ENCODE measurements around the gene ERG28. TPM values are rescaled to one million over a fixed set of nuclear protein-coding genes. Genes with fewer than 3 reads are reported as not detected.

The ERG28 gene
- total and polyA plus RNA-seq, 2 of the 13 experiments (the other 11 are each of a cell fraction or from before 2014, with no cell fraction given), result 27.3 to 32.3 TPM

DNA sequence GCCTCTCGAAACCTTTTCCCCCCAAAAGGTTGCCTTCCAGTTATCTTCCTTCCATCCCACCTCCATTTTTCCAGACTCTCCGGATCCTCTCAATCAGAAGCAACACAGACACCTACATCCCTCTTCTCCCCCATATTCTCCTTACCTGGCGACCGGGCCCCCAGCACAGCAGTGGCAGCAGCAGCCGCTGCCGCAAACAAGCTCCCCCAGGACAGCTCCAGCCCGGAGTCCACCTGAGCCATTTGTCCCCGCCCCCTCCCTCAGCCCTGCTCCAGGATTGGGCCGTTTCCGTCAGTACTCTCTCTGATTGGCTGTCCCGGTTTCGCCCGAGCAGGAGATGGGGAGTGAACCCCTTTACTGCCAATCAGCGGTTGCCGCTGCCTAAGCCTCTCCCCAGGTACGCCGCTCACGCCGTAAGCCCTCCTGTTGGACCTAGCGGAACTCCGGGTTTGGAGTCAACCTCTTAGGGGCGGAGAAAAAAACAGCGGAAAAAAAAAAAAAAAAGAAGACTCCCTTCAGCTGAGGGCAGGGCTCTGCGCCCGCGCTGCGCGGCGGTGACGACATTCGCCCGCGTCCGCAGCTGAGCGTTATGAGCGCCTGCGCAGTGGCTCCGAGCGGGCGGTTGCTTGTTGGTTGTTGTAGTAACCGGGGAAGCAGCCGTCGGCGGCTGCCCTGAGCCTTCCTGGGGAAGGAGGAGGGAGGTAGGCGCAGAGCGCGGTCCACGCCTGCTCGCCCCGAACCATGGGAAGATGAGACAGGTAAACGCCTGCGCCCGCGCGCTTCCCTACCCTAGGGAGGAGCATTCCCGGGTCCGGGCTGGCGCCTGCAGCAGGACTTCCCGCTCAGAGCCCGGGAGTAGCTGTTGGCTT lies at the start of gene ERG28, which contains the start of gene TTLL5 (continued):
- TF ChIP-seq, protein P1, sequence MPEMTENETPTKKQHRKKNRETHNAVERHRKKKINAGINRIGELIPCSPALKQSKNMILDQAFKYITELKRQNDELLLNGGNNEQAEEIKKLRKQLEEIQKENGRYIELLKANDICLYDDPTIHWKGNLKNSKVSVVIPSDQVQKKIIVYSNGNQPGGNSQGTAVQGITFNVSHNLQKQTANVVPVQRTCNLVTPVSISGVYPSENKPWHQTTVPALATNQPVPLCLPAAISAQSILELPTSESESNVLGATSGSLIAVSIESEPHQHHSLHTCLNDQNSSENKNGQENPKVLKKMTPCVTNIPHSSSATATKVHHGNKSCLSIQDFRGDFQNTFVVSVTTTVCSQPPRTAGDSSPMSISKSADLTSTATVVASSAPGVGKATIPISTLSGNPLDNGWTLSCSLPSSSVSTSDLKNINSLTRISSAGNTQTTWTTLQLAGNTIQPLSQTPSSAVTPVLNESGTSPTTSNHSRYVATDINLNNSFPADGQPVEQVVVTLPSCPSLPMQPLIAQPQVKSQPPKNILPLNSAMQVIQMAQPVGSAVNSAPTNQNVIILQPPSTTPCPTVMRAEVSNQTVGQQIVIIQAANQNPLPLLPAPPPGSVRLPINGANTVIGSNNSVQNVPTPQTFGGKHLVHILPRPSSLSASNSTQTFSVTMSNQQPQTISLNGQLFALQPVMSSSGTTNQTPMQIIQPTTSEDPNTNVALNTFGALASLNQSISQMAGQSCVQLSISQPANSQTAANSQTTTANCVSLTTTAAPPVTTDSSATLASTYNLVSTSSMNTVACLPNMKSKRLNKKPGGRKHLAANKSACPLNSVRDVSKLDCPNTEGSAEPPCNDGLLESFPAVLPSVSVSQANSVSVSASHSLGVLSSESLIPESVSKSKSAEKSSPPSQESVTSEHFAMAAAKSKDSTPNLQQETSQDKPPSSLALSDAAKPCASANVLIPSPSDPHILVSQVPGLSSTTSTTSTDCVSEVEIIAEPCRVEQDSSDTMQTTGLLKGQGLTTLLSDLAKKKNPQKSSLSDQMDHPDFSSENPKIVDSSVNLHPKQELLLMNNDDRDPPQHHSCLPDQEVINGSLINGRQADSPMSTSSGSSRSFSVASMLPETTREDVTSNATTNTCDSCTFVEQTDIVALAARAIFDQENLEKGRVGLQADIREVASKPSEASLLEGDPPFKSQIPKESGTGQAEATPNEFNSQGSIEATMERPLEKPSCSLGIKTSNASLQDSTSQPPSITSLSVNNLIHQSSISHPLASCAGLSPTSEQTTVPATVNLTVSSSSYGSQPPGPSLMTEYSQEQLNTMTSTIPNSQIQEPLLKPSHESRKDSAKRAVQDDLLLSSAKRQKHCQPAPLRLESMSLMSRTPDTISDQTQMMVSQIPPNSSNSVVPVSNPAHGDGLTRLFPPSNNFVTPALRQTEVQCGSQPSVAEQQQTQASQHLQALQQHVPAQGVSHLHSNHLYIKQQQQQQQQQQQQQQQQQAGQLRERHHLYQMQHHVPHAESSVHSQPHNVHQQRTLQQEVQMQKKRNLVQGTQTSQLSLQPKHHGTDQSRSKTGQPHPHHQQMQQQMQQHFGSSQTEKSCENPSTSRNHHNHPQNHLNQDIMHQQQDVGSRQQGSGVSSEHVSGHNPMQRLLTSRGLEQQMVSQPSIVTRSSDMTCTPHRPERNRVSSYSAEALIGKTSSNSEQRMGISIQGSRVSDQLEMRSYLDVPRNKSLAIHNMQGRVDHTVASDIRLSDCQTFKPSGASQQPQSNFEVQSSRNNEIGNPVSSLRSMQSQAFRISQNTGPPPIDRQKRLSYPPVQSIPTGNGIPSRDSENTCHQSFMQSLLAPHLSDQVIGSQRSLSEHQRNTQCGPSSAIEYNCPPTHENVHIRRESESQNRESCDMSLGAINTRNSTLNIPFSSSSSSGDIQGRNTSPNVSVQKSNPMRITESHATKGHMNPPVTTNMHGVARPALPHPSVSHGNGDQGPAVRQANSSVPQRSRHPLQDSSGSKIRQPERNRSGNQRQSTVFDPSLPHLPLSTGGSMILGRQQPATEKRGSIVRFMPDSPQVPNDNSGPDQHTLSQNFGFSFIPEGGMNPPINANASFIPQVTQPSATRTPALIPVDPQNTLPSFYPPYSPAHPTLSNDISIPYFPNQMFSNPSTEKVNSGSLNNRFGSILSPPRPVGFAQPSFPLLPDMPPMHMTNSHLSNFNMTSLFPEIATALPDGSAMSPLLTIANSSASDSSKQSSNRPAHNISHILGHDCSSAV (CRISPR knock-in tag; IDR thresholded peaks at IDR 0.05; ENCODE audit: borderline replicate concordance), result no peak
- TF ChIP-seq, protein P2, sequence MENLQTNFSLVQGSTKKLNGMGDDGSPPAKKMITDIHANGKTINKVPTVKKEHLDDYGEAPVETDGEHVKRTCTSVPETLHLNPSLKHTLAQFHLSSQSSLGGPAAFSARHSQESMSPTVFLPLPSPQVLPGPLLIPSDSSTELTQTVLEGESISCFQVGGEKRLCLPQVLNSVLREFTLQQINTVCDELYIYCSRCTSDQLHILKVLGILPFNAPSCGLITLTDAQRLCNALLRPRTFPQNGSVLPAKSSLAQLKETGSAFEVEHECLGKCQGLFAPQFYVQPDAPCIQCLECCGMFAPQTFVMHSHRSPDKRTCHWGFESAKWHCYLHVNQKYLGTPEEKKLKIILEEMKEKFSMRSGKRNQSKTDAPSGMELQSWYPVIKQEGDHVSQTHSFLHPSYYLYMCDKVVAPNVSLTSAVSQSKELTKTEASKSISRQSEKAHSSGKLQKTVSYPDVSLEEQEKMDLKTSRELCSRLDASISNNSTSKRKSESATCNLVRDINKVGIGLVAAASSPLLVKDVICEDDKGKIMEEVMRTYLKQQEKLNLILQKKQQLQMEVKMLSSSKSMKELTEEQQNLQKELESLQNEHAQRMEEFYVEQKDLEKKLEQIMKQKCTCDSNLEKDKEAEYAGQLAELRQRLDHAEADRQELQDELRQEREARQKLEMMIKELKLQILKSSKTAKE (CRISPR knock-in tag; IDR thresholded peaks at IDR 0.05; ENCODE audit: borderline replicate concordance), result no peak
- TF ChIP-seq ZNF788 (CRISPR knock-in tag; IDR thresholded peaks at IDR 0.05; ENCODE audit: borderline replicate concordance) (no peak; the same call in 1 of the 2 replicates), ZNF749 (CRISPR knock-in tag; IDR thresholded peaks at IDR 0.05; ENCODE audit: borderline replicate concordance) (no peak), TMF1 (CRISPR knock-in tag; IDR thresholded peaks at IDR 0.05; ENCODE audit: low read depth) (no peak), MXD4 (CRISPR knock-in tag; IDR thresholded peaks at IDR 0.05) (peak; percentile 62; the same call in 1 of the 2 replicates)
- TF ChIP-seq, protein P3, sequence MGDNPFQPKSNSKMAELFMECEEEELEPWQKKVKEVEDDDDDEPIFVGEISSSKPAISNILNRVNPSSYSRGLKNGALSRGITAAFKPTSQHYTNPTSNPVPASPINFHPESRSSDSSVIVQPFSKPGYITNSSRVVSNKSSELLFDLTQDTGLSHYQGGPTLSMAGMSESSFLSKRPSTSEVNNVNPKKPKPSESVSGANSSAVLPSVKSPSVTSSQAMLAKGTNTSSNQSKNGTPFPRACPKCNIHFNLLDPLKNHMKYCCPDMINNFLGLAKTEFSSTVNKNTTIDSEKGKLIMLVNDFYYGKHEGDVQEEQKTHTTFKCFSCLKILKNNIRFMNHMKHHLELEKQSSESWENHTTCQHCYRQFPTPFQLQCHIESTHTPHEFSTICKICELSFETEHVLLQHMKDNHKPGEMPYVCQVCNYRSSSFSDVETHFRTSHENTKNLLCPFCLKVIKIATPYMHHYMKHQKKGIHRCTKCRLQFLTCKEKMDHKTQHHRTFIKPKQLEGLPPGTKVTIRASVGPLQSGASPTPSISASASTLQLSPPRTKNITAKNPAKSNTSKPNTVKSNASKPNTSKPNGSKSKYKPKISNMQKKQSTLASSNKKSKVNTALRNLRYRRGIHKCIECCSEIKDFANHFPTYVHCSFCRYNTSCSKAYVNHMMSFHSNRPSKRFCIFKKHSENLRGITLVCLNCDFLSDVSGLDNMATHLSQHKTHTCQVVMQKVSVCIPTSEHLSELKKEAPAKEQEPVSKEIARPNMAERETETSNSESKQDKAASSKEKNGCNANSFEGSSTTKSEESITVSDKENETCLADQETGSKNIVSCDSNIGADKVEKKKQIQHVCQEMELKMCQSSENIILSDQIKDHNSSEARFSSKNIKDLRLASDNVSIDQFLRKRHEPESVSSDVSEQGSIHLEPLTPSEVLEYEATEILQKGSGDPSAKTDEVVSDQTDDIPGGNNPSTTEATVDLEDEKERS (CRISPR knock-in tag; IDR thresholded peaks at IDR 0.05), result peak; percentile 26; the same call in 1 of the 2 replicates
- TF ChIP-seq, protein P4, sequence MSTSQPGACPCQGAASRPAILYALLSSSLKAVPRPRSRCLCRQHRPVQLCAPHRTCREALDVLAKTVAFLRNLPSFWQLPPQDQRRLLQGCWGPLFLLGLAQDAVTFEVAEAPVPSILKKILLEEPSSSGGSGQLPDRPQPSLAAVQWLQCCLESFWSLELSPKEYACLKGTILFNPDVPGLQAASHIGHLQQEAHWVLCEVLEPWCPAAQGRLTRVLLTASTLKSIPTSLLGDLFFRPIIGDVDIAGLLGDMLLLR (CRISPR knock-in tag; IDR thresholded peaks at IDR 0.05), result peak; percentile 79
- TF ChIP-seq, protein P5, sequence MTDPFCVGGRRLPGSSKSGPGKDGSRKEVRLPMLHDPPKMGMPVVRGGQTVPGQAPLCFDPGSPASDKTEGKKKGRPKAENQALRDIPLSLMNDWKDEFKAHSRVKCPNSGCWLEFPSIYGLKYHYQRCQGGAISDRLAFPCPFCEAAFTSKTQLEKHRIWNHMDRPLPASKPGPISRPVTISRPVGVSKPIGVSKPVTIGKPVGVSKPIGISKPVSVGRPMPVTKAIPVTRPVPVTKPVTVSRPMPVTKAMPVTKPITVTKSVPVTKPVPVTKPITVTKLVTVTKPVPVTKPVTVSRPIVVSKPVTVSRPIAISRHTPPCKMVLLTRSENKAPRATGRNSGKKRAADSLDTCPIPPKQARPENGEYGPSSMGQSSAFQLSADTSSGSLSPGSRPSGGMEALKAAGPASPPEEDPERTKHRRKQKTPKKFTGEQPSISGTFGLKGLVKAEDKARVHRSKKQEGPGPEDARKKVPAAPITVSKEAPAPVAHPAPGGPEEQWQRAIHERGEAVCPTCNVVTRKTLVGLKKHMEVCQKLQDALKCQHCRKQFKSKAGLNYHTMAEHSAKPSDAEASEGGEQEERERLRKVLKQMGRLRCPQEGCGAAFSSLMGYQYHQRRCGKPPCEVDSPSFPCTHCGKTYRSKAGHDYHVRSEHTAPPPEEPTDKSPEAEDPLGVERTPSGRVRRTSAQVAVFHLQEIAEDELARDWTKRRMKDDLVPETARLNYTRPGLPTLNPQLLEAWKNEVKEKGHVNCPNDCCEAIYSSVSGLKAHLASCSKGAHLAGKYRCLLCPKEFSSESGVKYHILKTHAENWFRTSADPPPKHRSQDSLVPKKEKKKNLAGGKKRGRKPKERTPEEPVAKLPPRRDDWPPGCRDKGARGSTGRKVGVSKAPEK (CRISPR knock-in tag; IDR thresholded peaks at IDR 0.05; ENCODE audit: borderline replicate concordance), result 0 out of 2 replicates have a peak, but pooled peaks have one; percentile 70

Measured in HepG2 (cell line).